ENCODE results near the gene SCYGR6. TPM values are rescaled to one million over a fixed set of nuclear protein-coding genes. Genes with fewer than 3 reads are reported as not detected.

Gene SCYGR6
- total RNA-seq, 1 donor from 2014 or later = not detected

GRCh38 chr2:227717687-227718567, 6.6 kb downstream of the SCYGR6 start, which contains the start of gene SLC19A3:
SLC19A3 (minus strand) TSS chr2:227718028; CDS start chr2:227702318, 15,710 bp downstream.
- intact Hi-C loops (cut with DNase I) = no loop called here
- DNase-seq (ENCODE audit: low spot score) = peak; percentile 81

- intact Hi-C loops (cut with DNase I) = no loop called here
- DNase-seq (ENCODE audit: low spot score) = no peak
Observed at GRCh38 chr2:227716501-227716900, 8.1 kb downstream of the SCYGR6 start.

- no peak for DNase-seq (ENCODE audit: low spot score)
- intact Hi-C loops (cut with DNase I) = no loop called here
Observed at GRCh38 chr2:227713291-227713690, 11.3 kb downstream of the SCYGR6 start.

GRCh38 chr2:227710986-227711385, 13.6 kb downstream of the SCYGR6 start:
- no peak for DNase-seq (ENCODE audit: low spot score)
- intact Hi-C loops (cut with DNase I) = no loop called here

DNA sequence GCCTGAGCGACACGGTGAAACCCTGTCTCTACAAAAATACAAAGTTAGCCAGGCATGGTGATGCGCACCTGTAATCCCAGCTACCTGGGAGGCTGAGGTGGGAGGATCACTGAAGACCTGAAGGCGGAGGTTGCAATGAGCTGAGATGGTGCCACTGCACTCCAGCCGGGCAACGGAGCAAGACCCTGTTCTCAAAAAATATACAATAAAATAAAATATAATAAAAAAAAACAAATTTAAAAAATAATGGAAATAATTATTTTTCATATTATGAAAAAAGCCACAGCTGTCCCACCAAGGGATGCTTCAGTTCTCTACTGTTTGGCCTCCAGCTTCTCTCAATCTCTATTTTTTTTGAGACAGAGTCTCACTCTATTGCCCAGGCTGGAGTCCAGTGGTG, 17.2 kb downstream of the SCYGR6 start:
- intact Hi-C loops (cut with DNase I) = no loop called here
- no peak for DNase-seq (ENCODE audit: low spot score)

DNA sequence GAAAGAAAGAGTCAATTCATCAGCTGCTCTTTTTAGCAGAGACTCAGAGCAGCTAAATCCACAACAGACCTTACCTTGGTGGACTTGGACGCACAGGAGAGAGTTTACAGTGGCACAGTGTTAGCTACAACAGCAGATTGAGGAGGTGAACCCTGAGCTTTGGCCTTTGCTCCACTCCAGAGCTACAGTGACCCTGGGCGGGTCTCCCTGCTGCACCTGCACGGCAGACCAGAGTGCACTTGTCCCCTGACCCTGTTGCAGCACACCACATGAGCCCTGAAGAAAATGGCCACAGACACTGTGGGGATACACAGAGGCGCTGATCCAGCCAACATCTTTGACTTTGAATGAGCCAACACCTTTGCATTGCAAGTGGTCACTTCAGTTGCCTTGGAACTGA, 17.7 kb downstream of the SCYGR6 start:
- intact Hi-C loops (cut with DNase I) = no loop called here
- no peak for DNase-seq (ENCODE audit: low spot score)

DNA sequence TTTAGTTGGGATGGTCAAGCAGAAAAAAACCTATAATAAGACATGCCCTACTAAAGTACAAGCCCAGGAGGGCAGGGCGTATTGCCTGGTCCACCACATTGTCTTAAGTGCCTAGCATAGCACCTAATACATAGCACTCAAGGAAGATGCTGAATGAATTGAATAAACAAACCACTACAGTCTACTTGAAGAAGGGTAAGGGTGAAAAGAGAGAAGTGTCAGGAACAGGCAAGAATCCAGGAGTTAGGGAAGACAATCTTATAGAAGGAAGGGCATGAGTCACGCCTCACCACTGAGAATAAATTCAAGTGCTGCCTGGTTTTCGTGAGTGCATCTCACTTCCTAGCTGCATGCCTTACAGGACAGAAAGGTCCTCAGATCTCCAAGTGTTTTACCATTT, 20.6 kb downstream of the SCYGR6 start:
- intact Hi-C loops (cut with DNase I) = no loop called here
- DNase-seq (ENCODE audit: low spot score) = no peak

DNA sequence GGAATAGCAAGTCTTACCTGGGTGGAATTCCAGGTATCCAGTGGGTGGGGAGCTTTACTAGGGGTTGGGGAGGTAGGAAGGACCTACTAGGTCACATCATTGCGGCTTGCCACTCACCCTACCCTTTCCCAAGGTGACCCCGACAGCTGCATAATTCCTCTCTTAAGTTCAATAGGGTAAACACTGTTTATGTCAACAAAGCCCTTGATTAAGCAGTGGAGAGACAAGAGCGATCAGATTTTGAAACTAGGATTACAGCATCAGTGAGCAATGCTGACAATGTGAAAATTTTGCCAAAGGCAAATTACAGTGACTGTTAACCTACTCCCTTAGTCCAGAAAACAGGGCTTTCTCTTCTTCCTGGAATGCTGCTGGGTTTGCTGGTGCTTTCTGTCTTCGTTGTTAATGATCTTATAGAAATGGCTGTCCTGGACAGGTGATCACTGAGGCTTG, 21.3 kb downstream of the SCYGR6 start:
- DNase-seq (ENCODE audit: low spot score) = no peak
- intact Hi-C loops (cut with DNase I) = no loop called here

- intact Hi-C loops (cut with DNase I) = no loop called here
Observed at GRCh38 chr2:227701556-227701955, 23.0 kb downstream of the SCYGR6 start.

DNA sequence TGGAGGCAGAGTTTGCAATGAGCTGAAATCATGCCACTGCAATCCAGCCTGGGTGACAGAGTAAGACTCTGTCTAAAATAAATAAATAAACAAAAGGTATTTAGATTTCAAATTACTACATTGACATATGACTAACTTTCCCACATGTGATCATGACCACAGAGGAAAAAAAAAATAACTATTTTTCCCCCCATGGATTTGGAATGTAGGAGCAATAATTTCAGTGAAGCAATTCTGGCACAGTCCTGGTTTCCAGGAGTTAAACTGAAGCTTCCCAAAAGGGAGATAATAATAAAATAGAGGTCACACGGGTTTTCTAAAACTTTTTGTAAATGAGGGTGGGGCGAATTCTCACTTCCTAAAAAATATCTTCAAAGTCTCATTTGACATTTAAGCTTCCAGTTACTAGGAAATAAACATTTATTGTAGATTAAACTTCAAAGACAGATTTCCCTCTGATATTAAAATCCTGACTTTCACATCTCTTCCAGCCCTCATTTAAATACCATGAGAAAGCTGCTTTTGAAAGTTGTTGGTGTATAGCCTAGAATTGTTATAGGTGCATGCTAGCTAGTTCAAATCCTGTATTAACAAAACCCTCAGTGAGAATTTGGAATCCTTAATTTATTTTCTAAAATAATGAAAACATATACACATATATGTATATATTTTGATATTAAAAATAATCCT, 27.4 kb downstream of the SCYGR6 start:
- intact Hi-C loops (cut with DNase I) = no loop called here
- DNase-seq (ENCODE audit: low spot score) = no peak

More at GRCh38 chr2:227701556-227701955, 23.0 kb downstream of the SCYGR6 start:
- no peak for DNase-seq (ENCODE audit: low spot score)

- DNase-seq (ENCODE audit: low spot score) = no peak
- intact Hi-C loops (cut with DNase I) = no loop called here
Observed at GRCh38 chr2:227687189-227687588, 37.4 kb downstream of the SCYGR6 start.

GRCh38 chr2:227684258-227684657, 40.3 kb downstream of the SCYGR6 start:
- DNase-seq (ENCODE audit: low spot score) = no peak
- intact Hi-C loops (cut with DNase I) = no loop called here

DNA sequence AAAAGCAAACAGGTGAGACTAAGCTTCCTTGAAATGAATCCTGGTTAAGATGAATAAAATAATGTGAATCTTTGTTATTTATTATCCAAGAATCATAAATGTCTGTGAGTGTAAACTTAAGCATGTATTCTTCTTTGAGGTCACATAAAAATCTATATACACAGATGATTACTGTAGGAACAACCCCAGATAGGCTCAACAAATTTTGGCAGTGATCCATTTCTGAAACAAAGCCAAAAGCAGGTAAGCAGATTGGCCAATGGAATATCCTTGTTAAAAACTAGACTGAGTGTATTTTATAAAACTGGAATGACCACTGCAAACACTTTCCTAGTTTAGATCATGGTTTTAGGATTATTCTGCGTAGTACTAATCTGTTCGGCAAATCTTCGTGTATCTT, 46.6 kb downstream of the SCYGR6 start:
- intact Hi-C loops (cut with DNase I) = no loop called here
- no peak for DNase-seq (ENCODE audit: low spot score)

DNA sequence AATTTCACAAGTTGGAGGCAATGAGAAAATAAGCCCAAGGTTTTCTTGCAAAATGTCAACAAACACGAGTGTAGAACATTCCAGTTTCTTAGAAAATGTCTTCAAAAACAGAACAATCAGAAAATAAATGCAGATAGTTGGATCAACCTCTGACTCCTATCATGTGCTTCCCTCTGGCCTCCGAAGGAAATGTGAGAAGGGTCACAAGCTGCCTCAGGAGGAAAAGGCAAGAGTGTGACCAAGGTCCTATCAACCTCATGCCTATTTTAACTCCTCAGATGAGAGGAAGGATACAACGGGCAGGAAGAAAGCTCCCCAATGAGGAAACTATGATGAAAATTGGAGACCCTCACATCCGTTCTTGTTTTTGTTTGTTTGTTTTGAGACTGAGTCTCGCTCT, 50.1 kb downstream of the SCYGR6 start:
- intact Hi-C loops (cut with DNase I) = no loop called here
- DNase-seq (ENCODE audit: low spot score) = no peak

Other genes starting within 250 kb of the SCYGR6 start
- not detected for gene SCYGR2, start 125.9 kb downstream of the SCYGR6 start, total RNA-seq
- gene SCYGR3, start 109.9 kb downstream of the SCYGR6 start, total RNA-seq = not detected
- not detected for gene SCYGR4, start 107.3 kb downstream of the SCYGR6 start, total RNA-seq
- not detected for gene SCYGR5, start 58.0 kb downstream of the SCYGR6 start, total RNA-seq
- 0.38 TPM for gene SLC19A3, start 6.7 kb downstream of the SCYGR6 start, total RNA-seq
- not detected for gene SCYGR7, start 3.6 kb upstream of the SCYGR6 start, total RNA-seq
- gene SCYGR8, start 21.1 kb upstream of the SCYGR6 start, total RNA-seq = not detected
- gene CCL20, start 89.1 kb upstream of the SCYGR6 start, total RNA-seq = not detected
- gene DAW1, start 146.9 kb upstream of the SCYGR6 start, total RNA-seq = not detected